HFF-Myc (cell line): Measurements from ENCODE around the gene LHPP.

Source experiments
- DNase-seq: peaks from one replicate; pipeline ENCODE4 v3.0.0-alpha.2; 2011; ENCODE audit warnings: low read depth; ENCODE audit errors: extremely low read depth
- H3K4me3 ChIP-seq: replicated peaks from 2 replicates; pipeline ENCODE4 v1.5.1; 2011; ENCODE audit warnings: low read depth, mild to moderate bottlenecking, control low read depth, low read length
- TF ChIP-seq, protein P1 (sequence below): IDR thresholded peaks from 2 replicates; pipeline ENCODE4 v1.5.1; 2012; ENCODE audit warnings: mild to moderate bottlenecking, low read depth, low read length, control low read depth; ENCODE audit errors: missing control alignments

The LHPP gene

DNA sequence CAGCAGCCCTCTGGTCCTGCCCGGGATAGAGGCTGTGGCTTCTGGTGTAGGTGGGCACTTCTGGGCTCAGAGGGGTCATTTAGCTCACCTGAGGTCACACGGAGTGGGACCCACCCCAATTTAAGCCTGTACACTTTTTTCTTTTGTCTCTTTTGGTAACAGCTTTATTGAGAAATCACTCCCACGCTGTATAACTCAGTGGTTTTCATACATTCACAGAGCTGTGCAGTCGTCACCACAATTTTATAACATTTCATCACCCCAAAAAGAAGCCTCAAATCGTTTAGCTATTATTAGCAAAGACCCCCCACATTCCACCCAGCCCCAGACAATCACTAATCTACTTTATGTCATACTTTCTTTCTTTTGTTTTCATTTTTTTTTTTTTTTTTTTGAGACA is 62.3 kb downstream of the LHPP start:
- DNase-seq, result no peak
- TF ChIP-seq, protein P1, sequence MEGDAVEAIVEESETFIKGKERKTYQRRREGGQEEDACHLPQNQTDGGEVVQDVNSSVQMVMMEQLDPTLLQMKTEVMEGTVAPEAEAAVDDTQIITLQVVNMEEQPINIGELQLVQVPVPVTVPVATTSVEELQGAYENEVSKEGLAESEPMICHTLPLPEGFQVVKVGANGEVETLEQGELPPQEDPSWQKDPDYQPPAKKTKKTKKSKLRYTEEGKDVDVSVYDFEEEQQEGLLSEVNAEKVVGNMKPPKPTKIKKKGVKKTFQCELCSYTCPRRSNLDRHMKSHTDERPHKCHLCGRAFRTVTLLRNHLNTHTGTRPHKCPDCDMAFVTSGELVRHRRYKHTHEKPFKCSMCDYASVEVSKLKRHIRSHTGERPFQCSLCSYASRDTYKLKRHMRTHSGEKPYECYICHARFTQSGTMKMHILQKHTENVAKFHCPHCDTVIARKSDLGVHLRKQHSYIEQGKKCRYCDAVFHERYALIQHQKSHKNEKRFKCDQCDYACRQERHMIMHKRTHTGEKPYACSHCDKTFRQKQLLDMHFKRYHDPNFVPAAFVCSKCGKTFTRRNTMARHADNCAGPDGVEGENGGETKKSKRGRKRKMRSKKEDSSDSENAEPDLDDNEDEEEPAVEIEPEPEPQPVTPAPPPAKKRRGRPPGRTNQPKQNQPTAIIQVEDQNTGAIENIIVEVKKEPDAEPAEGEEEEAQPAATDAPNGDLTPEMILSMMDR, result no peak
- H3K4me3 ChIP-seq, result no peak overlapping the region

DNA sequence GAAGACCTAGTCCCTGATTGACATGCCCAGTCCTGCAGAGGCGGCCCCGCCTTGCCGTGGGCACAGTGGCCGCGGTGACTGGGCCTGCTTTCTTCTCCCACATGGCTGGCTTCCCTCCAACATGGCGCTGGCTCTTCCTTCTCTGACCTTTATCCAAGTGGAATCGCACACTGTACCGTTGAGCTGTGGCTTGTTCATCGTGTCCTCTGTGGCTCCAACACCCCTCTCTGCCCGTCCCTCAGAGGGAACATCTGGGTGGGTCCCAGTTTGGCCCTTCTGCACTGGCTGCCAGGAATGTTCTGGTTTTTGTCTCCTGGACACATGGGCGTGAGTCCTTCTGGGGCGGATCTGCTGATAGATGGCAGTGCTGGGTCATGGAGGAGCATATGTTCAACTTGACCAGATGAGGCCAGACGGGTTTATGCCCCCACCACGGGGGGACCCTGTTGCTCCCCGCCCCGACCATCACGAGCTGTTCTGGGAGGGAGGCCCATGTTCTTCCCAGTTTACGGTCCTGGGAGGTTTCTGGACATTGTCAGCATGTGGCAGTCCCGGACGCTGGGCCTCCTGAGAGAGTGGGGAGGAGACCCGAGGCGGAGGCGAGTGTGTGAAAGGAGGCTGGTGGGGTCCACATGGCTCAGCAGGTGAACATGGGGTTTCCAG is 63.5 kb downstream of the LHPP start:
- no peak overlapping the region for H3K4me3 ChIP-seq
- DNase-seq, result peak; percentile 6
- TF ChIP-seq, protein P1, result no peak

DNA sequence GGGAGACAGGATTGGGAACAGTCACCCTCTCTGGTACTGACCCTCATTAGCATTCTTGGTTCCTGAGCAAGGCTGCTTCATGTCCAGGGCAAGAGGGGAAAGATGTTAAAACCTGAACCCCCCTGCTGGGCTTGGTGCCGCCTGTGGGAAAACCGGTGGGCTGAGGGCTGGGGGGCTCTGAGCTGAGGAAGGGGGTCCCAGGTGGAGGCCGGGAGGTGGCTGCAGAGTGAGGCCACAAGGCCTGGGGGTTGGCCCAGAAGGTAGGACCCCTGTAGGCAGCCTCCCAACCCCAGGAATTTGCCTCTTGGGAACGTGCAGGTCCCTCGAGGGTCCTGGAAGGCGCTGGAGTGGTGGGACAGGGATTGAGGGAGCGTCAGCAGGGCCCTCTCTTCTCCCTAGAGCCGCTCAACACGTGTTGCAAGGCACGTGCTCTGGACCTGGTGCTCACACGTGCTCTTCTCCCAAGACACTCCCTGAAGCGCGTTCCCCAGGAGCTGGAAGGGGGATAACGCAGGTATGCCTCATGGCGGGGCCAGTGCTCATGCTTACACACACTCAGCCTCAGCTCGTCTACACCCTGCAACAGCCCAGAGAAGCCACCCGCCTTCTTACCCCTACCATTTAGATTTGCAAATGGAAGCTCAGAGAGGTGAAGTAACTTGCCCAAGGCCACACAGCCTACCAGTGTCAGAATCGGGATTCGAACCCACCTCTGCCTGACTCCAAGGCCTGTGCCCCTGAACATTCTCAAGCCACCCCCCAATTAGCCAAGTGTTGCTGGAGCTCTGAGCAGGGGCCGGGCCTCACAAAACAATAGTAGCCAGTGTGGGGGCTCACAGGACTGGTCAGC is 64.4 kb downstream of the LHPP start:
- DNase-seq, result no peak
- H3K4me3 ChIP-seq, result no peak overlapping the region
- TF ChIP-seq, protein P1, result no peak

DNA sequence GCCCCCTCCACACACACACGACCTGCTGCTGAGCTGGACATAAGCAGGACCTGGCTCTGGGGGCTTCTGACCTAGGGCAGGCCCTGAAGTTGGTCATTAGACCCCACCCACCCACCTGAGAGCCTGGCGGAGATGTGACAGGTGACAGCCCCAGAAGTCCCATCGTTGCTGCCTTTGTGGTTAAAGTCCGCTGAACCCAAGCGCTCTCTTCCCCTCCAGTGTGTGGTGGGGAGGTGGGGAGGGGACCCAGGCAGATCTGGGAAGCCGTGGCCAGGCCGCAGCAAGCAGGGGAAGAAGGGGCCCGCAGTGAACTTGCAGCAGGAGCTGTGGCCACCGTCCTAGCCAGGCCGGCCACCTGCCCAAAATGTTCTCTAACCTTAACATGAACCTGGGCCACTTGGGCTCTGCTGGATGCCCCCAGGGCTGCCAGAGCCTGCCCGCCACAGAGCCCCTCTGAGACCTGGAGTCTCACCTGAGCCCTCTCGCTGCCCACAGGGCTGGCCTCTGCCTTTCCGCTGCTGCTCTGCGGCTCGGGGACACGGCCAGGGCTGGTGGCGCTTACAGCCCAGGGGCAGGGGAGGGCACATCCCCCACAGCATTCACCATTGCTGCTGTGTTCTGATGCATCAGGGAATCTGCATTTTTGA is 65.1 kb downstream of the LHPP start:
- DNase-seq, result no peak
- no peak overlapping the region for H3K4me3 ChIP-seq
- TF ChIP-seq, protein P1, result no peak

DNA sequence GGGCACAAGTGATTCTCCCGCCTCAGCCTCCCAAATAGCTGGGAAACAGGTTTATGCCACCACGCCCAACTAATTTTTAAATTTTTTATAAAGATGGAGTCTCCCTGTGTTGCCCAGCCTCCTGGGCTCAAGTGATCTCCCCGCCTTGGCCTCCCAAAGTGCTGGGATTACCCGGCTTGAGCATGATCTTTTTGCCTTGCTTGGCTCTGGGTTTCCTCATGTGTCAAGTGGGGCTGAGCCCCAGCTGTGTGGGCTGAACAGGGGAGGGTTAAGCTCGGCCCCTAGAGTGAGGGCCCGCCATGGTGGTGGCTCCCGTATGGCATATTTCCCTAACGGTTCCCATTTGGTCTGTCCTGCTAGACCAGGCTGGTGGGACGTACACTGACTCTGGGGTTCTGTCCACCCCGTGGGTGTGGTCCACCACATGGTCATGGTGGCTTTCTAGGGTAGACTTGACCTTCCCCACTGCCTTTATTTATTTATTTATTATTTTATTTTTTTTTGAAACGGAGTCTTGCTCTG is 66.3 kb downstream of the LHPP start:
- no peak overlapping the region for H3K4me3 ChIP-seq
- TF ChIP-seq, protein P1, result no peak
- DNase-seq, result no peak

DNA sequence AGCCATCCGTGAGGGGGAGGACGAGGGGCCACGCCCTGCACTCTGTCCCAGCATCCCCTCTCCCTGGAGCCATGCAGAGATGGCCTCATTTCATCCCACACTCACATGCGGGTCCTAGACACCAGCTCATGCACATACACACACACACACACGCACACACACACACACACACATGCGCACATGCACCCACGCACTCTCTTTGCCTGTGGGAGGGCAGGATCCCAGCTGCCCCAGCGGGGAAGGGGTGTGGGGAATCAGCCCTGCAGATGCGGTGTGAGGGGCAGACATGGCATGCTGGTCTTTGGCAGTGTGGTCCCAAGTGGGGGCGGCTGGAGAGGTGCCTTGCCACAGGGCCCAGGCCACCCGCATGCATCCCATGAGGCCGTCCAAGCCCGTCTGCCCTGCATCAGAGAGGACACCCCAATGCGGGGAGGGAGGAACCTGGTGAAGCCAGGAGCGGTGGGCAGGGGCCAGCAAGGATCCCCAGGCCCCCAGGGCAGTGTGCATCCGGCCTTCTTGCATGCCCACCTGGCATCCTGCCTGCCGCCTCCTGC is 68.1 kb downstream of the LHPP start:
- TF ChIP-seq, protein P1, result no peak
- no peak overlapping the region for H3K4me3 ChIP-seq
- DNase-seq, result no peak
